SK-N-SH treated with all-trans-retinoic acid at 6 μM for 48 hours (cell line): ENCODE measurements around the gene KIRREL2.

Source experiments
- ATAC-seq: fragments of 200-7000 bp; cut with Tn5 transposase; 3 replicates; pipeline ENCODE4 v1.9.1; 2020; ENCODE audit warnings: mild to moderate bottlenecking, moderate library complexity
- ARNTL ChIP-seq: fragments of 450-650 bp; formaldehyde crosslinking; IDR thresholded peaks from 2 replicates; pipeline ENCODE4 v1.5.0; 2020; ENCODE audit warnings: low read depth, mild to moderate bottlenecking, moderate library complexity, borderline replicate concordance
- BACH2 ChIP-seq: fragments of 250-450 bp; sonication (Bioruptor Pico); IDR thresholded peaks from 2 replicates; pipeline ENCODE4 v1.9.0; 2021; ENCODE audit warnings: mild to moderate bottlenecking, borderline replicate concordance
- CREB5 ChIP-seq: fragments of 250-450 bp; sonication (Bioruptor Pico); IDR thresholded peaks from 2 replicates; pipeline ENCODE4 v1.5.1; 2020; ENCODE audit warnings: low read depth, mild to moderate bottlenecking, moderate library complexity
- CSDC2 ChIP-seq: fragments of 250-450 bp; sonication (Bioruptor Pico); IDR thresholded peaks from 2 replicates; pipeline ENCODE4 v1.5.0; 2020; ENCODE audit warnings: mild to moderate bottlenecking, moderate library complexity
- CSRNP3 ChIP-seq: fragments of 250-450 bp; sonication (Bioruptor Pico); IDR thresholded peaks from 2 replicates; pipeline ENCODE4 v1.5.1; 2021; ENCODE audit warnings: mild to moderate bottlenecking, moderate library complexity
- ESRRG ChIP-seq: fragments of 250-450 bp; sonication (Bioruptor Pico); IDR thresholded peaks from 2 replicates; pipeline ENCODE4 v1.6.1; 2021; ENCODE audit warnings: mild to moderate bottlenecking
- GLIS3 ChIP-seq: fragments of 250-450 bp; sonication (Bioruptor Pico); IDR thresholded peaks from 2 replicates; pipeline ENCODE4 v1.5.0; 2020; ENCODE audit warnings: mild to moderate bottlenecking, moderate library complexity
- ISL1 ChIP-seq: fragments of 250-450 bp; sonication (Bioruptor Pico); IDR thresholded peaks from 2 replicates; pipeline ENCODE4 v2.1.2; 2022; ENCODE audit warnings: mild to moderate bottlenecking, moderate library complexity
- OSR1 ChIP-seq: fragments of 250-450 bp; sonication (Bioruptor Pico); IDR thresholded peaks from 2 replicates; pipeline ENCODE4 v1.8.0; 2022; ENCODE audit warnings: moderate library complexity, mild to moderate bottlenecking, inconsistent platforms
- PPARA ChIP-seq: fragments of 250-450 bp; sonication (Bioruptor Pico); IDR thresholded peaks from 2 replicates; pipeline ENCODE4 v1.5.0; 2020; ENCODE audit warnings: mild to moderate bottlenecking, borderline replicate concordance
- RARB ChIP-seq: fragments of 250-450 bp; sonication (Bioruptor Pico); IDR thresholded peaks from 2 replicates; pipeline ENCODE4 v1.8.0; 2021; ENCODE audit warnings: mild to moderate bottlenecking, moderate library complexity
- SNAI2 ChIP-seq: fragments of 250-450 bp; sonication (Bioruptor Pico); IDR thresholded peaks from 2 replicates; pipeline ENCODE4 v1.5.0; 2020; ENCODE audit warnings: mild to moderate bottlenecking, moderate library complexity
- TCF4 ChIP-seq: fragments of 250-450 bp; sonication (Bioruptor Pico); IDR thresholded peaks from 2 replicates; pipeline ENCODE4 v1.8.0; 2021; ENCODE audit warnings: mild to moderate bottlenecking, moderate library complexity, borderline replicate concordance
- TOX ChIP-seq: fragments of 250-450 bp; sonication (Bioruptor Pico); IDR thresholded peaks from 2 replicates; pipeline ENCODE4 v1.8.0; 2021; ENCODE audit warnings: mild to moderate bottlenecking, moderate library complexity, borderline replicate concordance
- TSHZ2 ChIP-seq: fragments of 250-450 bp; sonication (Bioruptor Pico); IDR thresholded peaks from 2 replicates; pipeline ENCODE4 v1.5.0; 2020; ENCODE audit warnings: mild to moderate bottlenecking, moderate library complexity
- ZC3H10 ChIP-seq: fragments of 250-450 bp; sonication (Bioruptor Pico); IDR thresholded peaks from 2 replicates; pipeline ENCODE4 v1.5.1; 2021; ENCODE audit warnings: mild to moderate bottlenecking, moderate library complexity
- ZFP3 ChIP-seq: fragments of 250-450 bp; sonication (Bioruptor Pico); IDR thresholded peaks from 2 replicates; pipeline ENCODE4 v1.5.0; 2020; ENCODE audit warnings: mild to moderate bottlenecking, moderate library complexity
- ZFP30 ChIP-seq: fragments of 450-650 bp; formaldehyde crosslinking; IDR thresholded peaks from 2 replicates; pipeline ENCODE4 v1.5.0; 2022; ENCODE audit warnings: mild to moderate bottlenecking, moderate library complexity
- ZNF565 ChIP-seq: fragments of 450-650 bp; formaldehyde crosslinking; conservative IDR thresholded peaks from 2 replicates; pipeline ENCODE4 v1.5.0; 2020; ENCODE audit warnings: low read depth, mild to moderate bottlenecking, moderate library complexity
- ZNF70 ChIP-seq: fragments of 450-650 bp; formaldehyde crosslinking; IDR thresholded peaks from 2 replicates; pipeline ENCODE4 v1.5.0; 2020; ENCODE audit warnings: mild to moderate bottlenecking, moderate library complexity
- ZNF8 ChIP-seq: fragments of 450-650 bp; formaldehyde crosslinking; IDR thresholded peaks from 2 replicates; pipeline ENCODE4 v1.5.0; 2020; ENCODE audit warnings: mild to moderate bottlenecking, moderate library complexity
- TF ChIP-seq, protein P1 (sequence below): fragments of 250-450 bp; sonication (Bioruptor Pico); IDR thresholded peaks from 2 replicates; pipeline ENCODE4 v1.8.0; 2020; ENCODE audit warnings: mild to moderate bottlenecking, moderate library complexity, borderline replicate concordance

Gene KIRREL2

GRCh38 chr19:35911173-35911572, 54.5 kb downstream of the KIRREL2 start:
- no peak; the same call in 2 of the 3 replicates for ATAC-seq
- TF ChIP-seq ARNTL (CRISPR knock-in tag), result no peak
- no peak for TF ChIP-seq CSRNP3
- TF ChIP-seq PPARA (CRISPR knock-in tag), result no peak
- no peak for TF ChIP-seq ZFP30 (CRISPR knock-in tag)
- TF ChIP-seq ZNF565 (CRISPR knock-in tag), result no peak
- TF ChIP-seq ZC3H10 (CRISPR knock-in tag), result no peak
- no peak for TF ChIP-seq ZFP3 (CRISPR knock-in tag)
- TF ChIP-seq ESRRG, result no peak
- no peak for TF ChIP-seq SNAI2 (CRISPR knock-in tag)
- TF ChIP-seq ZNF8 (CRISPR knock-in tag), result no peak
- TF ChIP-seq TCF4 (CRISPR knock-in tag), result no peak
- no peak for TF ChIP-seq ZNF70
- TF ChIP-seq OSR1, result no peak
- no peak for TF ChIP-seq TOX (CRISPR knock-in tag)
- TF ChIP-seq, protein P1, sequence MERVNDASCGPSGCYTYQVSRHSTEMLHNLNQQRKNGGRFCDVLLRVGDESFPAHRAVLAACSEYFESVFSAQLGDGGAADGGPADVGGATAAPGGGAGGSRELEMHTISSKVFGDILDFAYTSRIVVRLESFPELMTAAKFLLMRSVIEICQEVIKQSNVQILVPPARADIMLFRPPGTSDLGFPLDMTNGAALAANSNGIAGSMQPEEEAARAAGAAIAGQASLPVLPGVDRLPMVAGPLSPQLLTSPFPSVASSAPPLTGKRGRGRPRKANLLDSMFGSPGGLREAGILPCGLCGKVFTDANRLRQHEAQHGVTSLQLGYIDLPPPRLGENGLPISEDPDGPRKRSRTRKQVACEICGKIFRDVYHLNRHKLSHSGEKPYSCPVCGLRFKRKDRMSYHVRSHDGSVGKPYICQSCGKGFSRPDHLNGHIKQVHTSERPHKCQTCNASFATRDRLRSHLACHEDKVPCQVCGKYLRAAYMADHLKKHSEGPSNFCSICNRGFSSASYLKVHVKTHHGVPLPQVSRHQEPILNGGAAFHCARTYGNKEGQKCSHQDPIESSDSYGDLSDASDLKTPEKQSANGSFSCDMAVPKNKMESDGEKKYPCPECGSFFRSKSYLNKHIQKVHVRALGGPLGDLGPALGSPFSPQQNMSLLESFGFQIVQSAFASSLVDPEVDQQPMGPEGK (CRISPR knock-in tag), result no peak
- TF ChIP-seq TSHZ2 (CRISPR knock-in tag), result no peak
- TF ChIP-seq CREB5 (CRISPR knock-in tag), result no peak
- no peak for TF ChIP-seq ISL1
- no peak for TF ChIP-seq RARB (CRISPR knock-in tag)
- TF ChIP-seq GLIS3 (CRISPR knock-in tag), result no peak

DNA sequence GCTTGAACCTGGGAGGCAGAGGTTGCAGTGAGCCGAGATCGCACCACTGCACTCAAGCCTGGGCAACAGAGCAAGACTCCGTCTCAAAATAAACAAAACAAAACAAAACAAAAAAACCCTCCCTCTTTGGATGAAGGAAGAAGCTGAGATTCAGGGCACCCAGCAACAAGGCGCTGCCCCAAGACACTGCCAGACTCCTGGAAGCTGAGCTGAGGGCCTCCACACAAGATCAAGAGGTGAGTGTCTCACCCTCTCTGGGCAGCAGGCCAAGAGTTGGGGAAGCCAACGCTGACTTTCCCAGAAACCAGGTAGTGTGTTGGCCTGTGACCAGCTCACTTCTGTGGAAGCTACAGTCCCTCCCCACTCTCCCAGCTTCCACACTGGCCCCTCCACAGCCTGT, 55.1 kb downstream of the KIRREL2 start:
- ATAC-seq, result no peak
- TF ChIP-seq ZNF565 (CRISPR knock-in tag) (no peak), CSRNP3 (no peak), BACH2 (no peak), ZNF8 (CRISPR knock-in tag) (no peak), SNAI2 (CRISPR knock-in tag) (no peak), CREB5 (CRISPR knock-in tag) (no peak), GLIS3 (CRISPR knock-in tag) (no peak), CSDC2 (no peak), ZFP30 (CRISPR knock-in tag) (no peak), OSR1 (no peak), ZNF70 (no peak), RARB (CRISPR knock-in tag) (no peak), ARNTL (CRISPR knock-in tag) (no peak), ZC3H10 (CRISPR knock-in tag) (no peak), TCF4 (CRISPR knock-in tag) (no peak), ISL1 (no peak), ESRRG (no peak)
- TF ChIP-seq, protein P1 (CRISPR knock-in tag), result no peak
